Right lobe of liver (tissue), 6 donors: ENCODE measurements around the gene CEACAM7. TPM values are rescaled to one million over a fixed set of nuclear protein-coding genes. Genes with fewer than 3 reads are reported as not detected.

Experiments
- ATAC-seq, 4 donors: fragments of 200-7000 bp; cut with Tn5 transposase; one replicate each; pipeline ENCODE4 v1.9.1; 2020; ENCODE audit warnings: mild to moderate bottlenecking in 4 of 4, moderate library complexity in 4 of 4
- DNase-seq, 3 donors: peaks; one replicate each; pipeline ENCODE4 v3.0.0-alpha.2; 2020
- H3K27ac ChIP-seq, 3 donors: fragments of 200-600 bp; one replicate each; pipeline ENCODE4 v1.8.0; 2022
- H3K27me3 ChIP-seq, 2 donors: fragments of 200-600 bp; one replicate each; pipeline ENCODE4 v1.8.0; 2022
- H3K36me3 ChIP-seq, 4 donors: fragments of 200-600 bp; sonication (generic) in 1 of 4; one replicate each; pipeline versions ENCODE4 v1.5.1 to v1.8.0; 2017 to 2022; ENCODE audit warnings: control low read depth in 1 of 4
- H3K4me1 ChIP-seq, 4 donors: fragments of 200-600 bp; sonication (generic) in 1 of 4; one replicate each; pipeline versions ENCODE4 v1.5.1 to v1.8.0; 2017 to 2022; ENCODE audit warnings: control low read depth in 1 of 4
- H3K4me3 ChIP-seq, 3 donors: fragments of 200-600 bp; one replicate each; pipeline ENCODE4 v1.8.0; 2022
- H3K9me3 ChIP-seq, 4 donors: fragments of 200-600 bp; sonication (generic) in 1 of 4; one replicate each; pipeline versions ENCODE4 v1.5.1 to v1.8.0; 2017 to 2022; ENCODE audit warnings: control low read depth in 1 of 4
- POLR2A ChIP-seq: fragments of 450-650 bp; IDR thresholded peaks from one replicate; pipeline ENCODE4 v1.6.1; 2017; ENCODE audit warnings: antibody characterized with exemption, mild to moderate bottlenecking
- WGBS: methylation state at CpG from one replicate; pipeline ENCODE4 v1.1.6; 2018; ENCODE audit warnings: low coverage, low lambda C conversion rate; ENCODE audit not compliant: insufficient coverage; ENCODE audit errors: missing lambda C conversion rate; 5-methylcytosine and 5-hydroxymethylcytosine counted together
- intact Hi-C, 2 donors: fragments of 100-400 bp; cut with DNase I; formaldehyde crosslinking; loops; one replicate each; pipeline versions ENCODE4 v1.11.2 to v1.14.1; 2022
- total RNA-seq, 6 experiments: library from RNA; depleted of rRNA in 2 of 6; stranded (reverse); fragments of >200 nt in 2 of 6; fragmentation: NEBNext Ultra II Directional in 3 of 6; extraction: Animal tissue kit (Norgen Biotek cat#: 25700) in 3 of 6; gene quantifications; one replicate each; pipeline versions ENCODE4 v1.1.0 to v1.2.4, GENCODE V29; 2016 to 2023
- TF ChIP-seq, protein P1 (sequence below), 4 donors: fragments of 200-600 bp in 3 of 4; fragments of 450-650 bp in 1 of 4; IDR thresholded peaks; one replicate each; pipeline versions ENCODE4 v1.5.1 to v1.8.0; 2016 to 2022; ENCODE audit warnings: antibody characterized with exemption in 4 of 4, mild to moderate bottlenecking in 2 of 4
- donor health status: DM: no; HTN: yes; CAD: no.
- donor health status: DM: no; HTN: no; CAD: no.
- donor health status: DM: no; HTN: no; CAD: no.
- donor health status: DM: no; HTN: yes; CAD: no.
- donor health status: DM: no; HTN: yes; CAD: no.

Gene CEACAM7
- total RNA-seq, 6 experiments from 2014 or later: not detected

GRCh38 chr19:41638641-41639081 is 49.4 kb downstream of the CEACAM7 start:
- intact Hi-C loops: no loop called here
- no peak for TF ChIP-seq POLR2A
- TF ChIP-seq, protein P1, sequence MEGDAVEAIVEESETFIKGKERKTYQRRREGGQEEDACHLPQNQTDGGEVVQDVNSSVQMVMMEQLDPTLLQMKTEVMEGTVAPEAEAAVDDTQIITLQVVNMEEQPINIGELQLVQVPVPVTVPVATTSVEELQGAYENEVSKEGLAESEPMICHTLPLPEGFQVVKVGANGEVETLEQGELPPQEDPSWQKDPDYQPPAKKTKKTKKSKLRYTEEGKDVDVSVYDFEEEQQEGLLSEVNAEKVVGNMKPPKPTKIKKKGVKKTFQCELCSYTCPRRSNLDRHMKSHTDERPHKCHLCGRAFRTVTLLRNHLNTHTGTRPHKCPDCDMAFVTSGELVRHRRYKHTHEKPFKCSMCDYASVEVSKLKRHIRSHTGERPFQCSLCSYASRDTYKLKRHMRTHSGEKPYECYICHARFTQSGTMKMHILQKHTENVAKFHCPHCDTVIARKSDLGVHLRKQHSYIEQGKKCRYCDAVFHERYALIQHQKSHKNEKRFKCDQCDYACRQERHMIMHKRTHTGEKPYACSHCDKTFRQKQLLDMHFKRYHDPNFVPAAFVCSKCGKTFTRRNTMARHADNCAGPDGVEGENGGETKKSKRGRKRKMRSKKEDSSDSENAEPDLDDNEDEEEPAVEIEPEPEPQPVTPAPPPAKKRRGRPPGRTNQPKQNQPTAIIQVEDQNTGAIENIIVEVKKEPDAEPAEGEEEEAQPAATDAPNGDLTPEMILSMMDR (IDR thresholded peaks at IDR 0.05): no peak
- H3K27ac ChIP-seq: no peak overlapping the region
- H3K36me3 ChIP-seq: no peaks in the 10 kb centered on the region
- DNase-seq (no peak), ATAC-seq (no peak)
- H3K9me3 ChIP-seq: no peaks in the 10 kb centered on the region
- no peaks in the 10 kb centered on the region for H3K4me1 ChIP-seq
- no peaks in the 10 kb centered on the region for H3K27me3 ChIP-seq
- 9% methylated on average over 4 of the region's 6 CpGs for WGBS
- H3K4me3 ChIP-seq: no peak overlapping the region

- intact Hi-C loops: no loop called here
- WGBS: 13% methylated on average over 1 of the region's 2 CpGs
These were observed 50.6 kb downstream of the CEACAM7 start for GRCh38 chr19:41637484-41637883.

DNA sequence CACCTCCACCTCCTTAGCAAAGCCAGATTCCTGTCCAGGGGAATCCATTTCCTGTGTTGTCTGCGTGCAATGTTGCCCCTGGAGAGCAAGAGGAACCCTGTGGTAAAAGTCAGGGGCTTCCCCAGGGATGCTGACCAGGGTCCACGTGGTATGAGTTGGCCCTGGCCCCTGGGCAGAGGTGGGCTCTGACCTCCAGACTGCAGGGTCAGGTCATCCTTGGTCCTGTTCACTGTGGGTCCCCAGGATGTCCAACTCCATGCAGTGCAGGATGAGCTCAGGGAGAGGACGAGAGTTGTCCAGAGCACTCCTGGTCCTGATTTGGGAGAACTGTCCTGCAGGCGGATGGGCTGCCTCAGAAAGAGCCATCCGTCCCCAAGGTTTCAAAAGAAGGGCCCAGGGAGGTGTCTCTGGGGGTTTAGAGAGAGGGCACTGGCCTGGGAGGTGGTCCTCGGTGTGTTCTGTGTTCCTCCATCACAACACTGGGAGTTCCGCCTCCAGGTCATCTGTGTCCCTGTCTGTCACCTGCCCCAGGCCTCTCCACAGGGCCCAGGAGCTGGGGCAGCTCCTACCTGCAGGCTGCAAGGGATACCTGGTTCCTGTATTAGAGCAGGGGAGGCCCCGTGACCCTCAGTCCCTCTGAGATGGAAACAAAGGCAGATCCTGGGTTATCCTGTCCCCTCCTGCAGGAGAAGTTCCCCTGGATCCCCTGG is 59.9 kb downstream of the CEACAM7 start:
- TF ChIP-seq POLR2A: no peak
- TF ChIP-seq, protein P1 (IDR thresholded peaks at IDR 0.05): no peak
- 39% methylated on average over 3 of the region's 8 CpGs for WGBS
- intact Hi-C loops: no loop called here
- DNase-seq: no peak
- Histone ChIP-seq H3K27me3 (no peaks in the 10 kb centered on the region), H3K9me3 (no peaks in the 10 kb centered on the region), H3K27ac (no peak overlapping the region), H3K4me1 (no peaks in the 10 kb centered on the region), H3K36me3 (no peaks in the 10 kb centered on the region), H3K4me3 (no peak overlapping the region)
- ATAC-seq: peak in 1 of 4 donors; percentile 14

More at GRCh38 chr19:41637484-41637883, 50.6 kb downstream of the CEACAM7 start:
- H3K27ac ChIP-seq: no peak overlapping the region
- no peak for DNase-seq
- H3K27me3 ChIP-seq: no peaks in the 10 kb centered on the region
- no peaks in the 10 kb centered on the region for H3K36me3 ChIP-seq
- TF ChIP-seq POLR2A: no peak
- TF ChIP-seq, protein P1 (IDR thresholded peaks at IDR 0.05): no peak
- no peaks in the 10 kb centered on the region for H3K4me1 ChIP-seq
- peak in 1 of 4 donors; percentile 35 for ATAC-seq
- H3K4me3 ChIP-seq: no peak overlapping the region
- H3K9me3 ChIP-seq: no peaks in the 10 kb centered on the region

DNA sequence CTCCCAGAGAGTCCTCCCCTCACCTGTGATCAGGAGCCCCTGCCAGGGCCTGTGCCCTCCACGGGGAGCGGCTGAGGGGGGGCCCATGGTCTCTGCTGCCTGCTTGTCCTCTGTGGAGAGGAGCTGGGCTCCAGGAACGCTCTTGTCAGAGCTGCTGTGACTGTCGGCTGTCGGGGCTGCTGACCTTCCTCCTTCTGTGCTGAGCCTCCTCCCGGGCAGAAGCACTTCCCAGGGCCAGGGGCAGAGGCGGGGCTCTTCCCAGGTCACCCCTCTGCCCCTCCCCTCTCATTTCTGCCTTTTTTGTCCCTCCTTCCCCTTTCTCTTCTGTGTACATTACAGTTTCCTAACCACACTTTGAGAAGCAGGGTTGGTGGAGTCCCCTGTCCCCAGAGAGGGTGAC is 61.2 kb downstream of the CEACAM7 start, which contains the start of gene CEACAM4:
TSS of gene CEACAM4 (minus strand) at position 198 of the 400 bp plus-strand sequence. CDS start at position 87, 111 bp downstream.
- DNase-seq (peak in 2 of 3 donors; percentile 49 to 76), ATAC-seq (peak; percentile 65 to 85 (median 71))
- Histone ChIP-seq H3K4me1 (no peaks in the 10 kb centered on the region), H3K36me3 (no peaks in the 10 kb centered on the region), H3K9me3 (no peaks in the 10 kb centered on the region), H3K27me3 (no peaks in the 10 kb centered on the region), H3K4me3 (peak within 1 kb of the TSS in 1 of 3 donors; percentile 26), H3K27ac (no peak within 1 kb of the TSS)
- intact Hi-C loops: no loop called here
- WGBS: 7% methylated on average over 3 of the region's 7 CpGs
- TF ChIP-seq, protein P1 (IDR thresholded peaks at IDR 0.05): no peak
- peak; percentile 58 for TF ChIP-seq POLR2A
